ENCODE results near the gene CPA4.
"Not testable (repeated sequence)": the region's sequence is repeated elsewhere in the genome, so short reads cannot be mapped to it uniquely, and the experiment has no call there.

DNA sequence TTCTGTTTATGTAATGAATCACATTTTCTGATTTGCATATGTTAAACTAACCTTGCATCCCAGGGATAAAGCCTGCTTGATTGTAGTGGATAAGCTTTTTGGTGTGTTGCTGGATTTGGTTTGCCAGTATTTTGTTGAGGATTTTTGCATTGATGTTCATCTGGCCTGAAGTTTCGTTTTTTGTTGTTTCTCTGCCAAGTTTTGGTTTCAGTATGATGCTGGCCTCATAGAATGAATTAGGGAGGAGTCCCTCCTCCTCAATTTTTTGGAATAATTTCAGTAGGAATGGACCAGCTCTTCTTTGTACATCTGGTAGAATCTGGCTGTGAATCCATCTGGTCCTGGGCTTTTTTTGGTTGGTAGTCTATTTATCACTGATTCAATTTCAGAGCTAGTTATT, 49.5 kb upstream of the CPA4 start:
- TF ChIP-seq CTCF (IDR thresholded peaks at IDR 0.05); POLR2AphosphoS5 (IDR thresholded peaks at IDR 0.05); POLR2A (IDR thresholded peaks at IDR 0.05); EP300 (IDR thresholded peaks at IDR 0.05; ENCODE audit: low read depth): not testable (repeated sequence)

All from transverse colon (tissue), 4 donors.